ENCODE results near the gene DGAT2. TPM values are rescaled to one million over a fixed set of nuclear protein-coding genes. Genes with fewer than 3 reads are reported as not detected.

Gene DGAT2
- total RNA-seq, 1 experiment from 2014 or later: 2.8 TPM

DNA sequence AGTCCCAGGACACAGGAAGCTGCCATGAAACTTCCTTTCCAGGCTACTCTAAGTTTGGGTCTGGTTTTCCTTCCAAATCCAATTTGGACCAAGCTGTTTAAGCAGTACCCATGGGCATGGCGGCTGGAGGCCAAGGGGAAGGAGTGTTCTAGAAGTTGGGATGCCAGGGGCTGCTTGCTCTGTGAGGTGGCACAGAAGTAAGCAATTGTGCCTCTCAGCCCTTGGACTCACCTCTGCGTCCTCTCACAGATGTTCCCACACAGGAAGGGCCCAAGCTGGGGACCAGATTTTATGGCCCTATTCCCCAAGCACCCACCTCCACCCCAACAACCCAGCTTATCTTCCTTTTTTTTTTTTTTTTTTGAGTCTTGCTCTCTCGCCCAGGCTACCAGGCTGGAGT lies 3.5 kb upstream of the DGAT2 start:
- Histone ChIP-seq H3K4me2 (ENCODE audit: insufficient read depth, insufficient read length, low read length) (no peak overlapping the region), H3K79me1 (ENCODE audit: insufficient read depth, low read depth, low read length, poor library complexity, severe bottlenecking) (no peaks in the 10 kb centered on the region), H4K20me1 (ENCODE audit: control insufficient read depth, insufficient read depth, insufficient read length) (no peaks in the 10 kb centered on the region), H3K9me3 (ENCODE audit: control insufficient read depth, low read depth, low read length) (no peaks in the 10 kb centered on the region), H3K79me2 (ENCODE audit: insufficient read depth, low read length) (no peaks in the 10 kb centered on the region), H4K8ac (replicated peaks; ENCODE audit: insufficient read length, low read depth, low read length) (no peak overlapping the region), H3K18ac (ENCODE audit: insufficient read length, low read depth, low read length) (no peak overlapping the region), H3K56ac (ENCODE audit: insufficient read length, low read depth, low read length) (no peak overlapping the region), H3K27ac (ENCODE audit: insufficient read length, low read depth, low read length) (no peak overlapping the region), H4K5ac (ENCODE audit: insufficient read length, low read depth, low read length) (no peak overlapping the region), H3K23ac (ENCODE audit: insufficient read length, low read depth, low read length) (no peak overlapping the region), H3K14ac (ENCODE audit: insufficient read depth, low read length) (no peak overlapping the region), H3K23me2 (ENCODE audit: insufficient read length, low read depth, low read length, poor library complexity, severe bottlenecking) (peaks cover 3% of the 10 kb centered on the region), H2BK20ac (ENCODE audit: low read depth, low read length, poor library complexity, severe bottlenecking) (no peak overlapping the region), H2BK120ac (ENCODE audit: low read depth, low read length, poor library complexity, severe bottlenecking) (no peak overlapping the region), H4K91ac (ENCODE audit: insufficient read length, low read depth, low read length) (no peak overlapping the region), H2AFZ (ENCODE audit: low read length) (no peak overlapping the region), H2BK5ac (ENCODE audit: insufficient read length, low read length) (no peak overlapping the region), H2BK12ac (ENCODE audit: insufficient read length, low read depth, low read length) (no peak overlapping the region), H3K27me3 (ENCODE audit: insufficient read depth, low read length) (peaks cover 13% of the 10 kb centered on the region; the same call in 1 of the 2 replicates), H3K4me1 (ENCODE audit: insufficient read depth, low read length) (no peaks in the 10 kb centered on the region), H3K4ac (ENCODE audit: low read depth, low read length) (no peak overlapping the region), H2AK5ac (ENCODE audit: insufficient read length, low read length) (no peak overlapping the region), H3K9ac (ENCODE audit: extremely low read depth, insufficient read length, low read length) (no peak overlapping the region), H3T11ph (ENCODE audit: low read length) (no peak overlapping the region), H2BK15ac (ENCODE audit: low read depth, low read length) (no peak overlapping the region)
- DNase-seq: no peak
- Mint-ChIP-seq H3K9me3 (peaks cover 0 to 7% of the 10 kb centered on the region in 2 experiments; a peak in 3 of 5 replicates), H3K4me1 (peaks cover 28 to 39% of the 10 kb centered on the region in 2 experiments), H3K36me3 (ENCODE audit: insufficient read depth in 1 of 3, low read depth in 3 of 3) (no peaks in the 10 kb centered on the region; a peak in 1 of 7 replicates), H3K27ac (no peak overlapping the region), H3K4me3 (no peak overlapping the region), H3K27me3 (ENCODE audit: low read depth) (peaks cover 65% of the 10 kb centered on the region)
- TF ChIP-seq, protein P1, sequence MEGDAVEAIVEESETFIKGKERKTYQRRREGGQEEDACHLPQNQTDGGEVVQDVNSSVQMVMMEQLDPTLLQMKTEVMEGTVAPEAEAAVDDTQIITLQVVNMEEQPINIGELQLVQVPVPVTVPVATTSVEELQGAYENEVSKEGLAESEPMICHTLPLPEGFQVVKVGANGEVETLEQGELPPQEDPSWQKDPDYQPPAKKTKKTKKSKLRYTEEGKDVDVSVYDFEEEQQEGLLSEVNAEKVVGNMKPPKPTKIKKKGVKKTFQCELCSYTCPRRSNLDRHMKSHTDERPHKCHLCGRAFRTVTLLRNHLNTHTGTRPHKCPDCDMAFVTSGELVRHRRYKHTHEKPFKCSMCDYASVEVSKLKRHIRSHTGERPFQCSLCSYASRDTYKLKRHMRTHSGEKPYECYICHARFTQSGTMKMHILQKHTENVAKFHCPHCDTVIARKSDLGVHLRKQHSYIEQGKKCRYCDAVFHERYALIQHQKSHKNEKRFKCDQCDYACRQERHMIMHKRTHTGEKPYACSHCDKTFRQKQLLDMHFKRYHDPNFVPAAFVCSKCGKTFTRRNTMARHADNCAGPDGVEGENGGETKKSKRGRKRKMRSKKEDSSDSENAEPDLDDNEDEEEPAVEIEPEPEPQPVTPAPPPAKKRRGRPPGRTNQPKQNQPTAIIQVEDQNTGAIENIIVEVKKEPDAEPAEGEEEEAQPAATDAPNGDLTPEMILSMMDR (conservative IDR thresholded peaks at IDR 0.05): no peak
- WGBS (ENCODE audit: extremely low coverage, insufficient read length, low lambda C conversion rate): no CpG with 5 or more reads among the region's 3 CpGs
